Astrocyte (in vitro differentiated cells and primary cell): Measurements from ENCODE around the gene KPNA6.

Source experiments
- CTCF ChIP-seq: IDR thresholded peaks from 2 replicates; pipeline ENCODE4 v1.5.1; 2011; ENCODE audit warnings: low read depth, mild to moderate bottlenecking, inconsistent platforms, low read length, moderate library complexity; ENCODE audit not compliant: insufficient read depth
- EZH2 ChIP-seq: IDR thresholded peaks from 2 replicates; pipeline ENCODE4 v1.6.1; 2012; ENCODE audit warnings: mild to moderate bottlenecking, low read length, inconsistent platforms; ENCODE audit not compliant: insufficient read depth

- TF ChIP-seq CTCF, result no peak
- TF ChIP-seq EZH2, result no peak
Measured at GRCh38 chr1:32200226-32201010, 92.6 kb downstream of the KPNA6 start, which contains the start of gene CCDC28B.
